GM18873 (cell line): Measurements from ENCODE around the gene EEFSEC.

Experiments used
- ATAC-seq: cut with Tn5 transposase; IDR thresholded peaks from one replicate; pipeline ENCODE4 v1.9.1; 2021; ENCODE audit warnings: mild to moderate bottlenecking, moderate library complexity, moderate number of reproducible peaks; ENCODE audit not compliant: unreplicated experiment, low FRiP score

The EEFSEC gene

GRCh38 chr3:128418900-128419299, 265.6 kb downstream of the EEFSEC start:
- no peak for ATAC-seq

GRCh38 chr3:128419311-128419710, 266.0 kb downstream of the EEFSEC start:
- ATAC-seq = no peak

- no peak for ATAC-seq
Observed at GRCh38 chr3:128420289-128420688, 267.0 kb downstream of the EEFSEC start.

GRCh38 chr3:128420720-128421438, 267.6 kb downstream of the EEFSEC start:
- ATAC-seq = no peak

GRCh38 chr3:128421439-128421836, 268.2 kb downstream of the EEFSEC start:
- ATAC-seq = no peak

- no peak for ATAC-seq
Observed at GRCh38 chr3:128421966-128422365, 268.7 kb downstream of the EEFSEC start.

GRCh38 chr3:128422762-128423524, 269.7 kb downstream of the EEFSEC start:
- no peak for ATAC-seq

- no peak for ATAC-seq
Observed at GRCh38 chr3:128423525-128424147, 270.4 kb downstream of the EEFSEC start.

GRCh38 chr3:128424508-128425069, 271.3 kb downstream of the EEFSEC start:
- no peak for ATAC-seq

- ATAC-seq = no peak
Observed at GRCh38 chr3:128425142-128425845, 272.0 kb downstream of the EEFSEC start.

GRCh38 chr3:128425846-128426127, 272.5 kb downstream of the EEFSEC start:
- ATAC-seq = no peak

- no peak for ATAC-seq
Observed at GRCh38 chr3:128426128-128426921, 273.0 kb downstream of the EEFSEC start.

- ATAC-seq = no peak
Observed at GRCh38 chr3:128427175-128427857, 274.0 kb downstream of the EEFSEC start.

GRCh38 chr3:128427872-128428822, 274.9 kb downstream of the EEFSEC start:
- no peak for ATAC-seq

GRCh38 chr3:128429275-128429674, 276.0 kb downstream of the EEFSEC start:
- no peak for ATAC-seq

- ATAC-seq = no peak
Observed at GRCh38 chr3:128429751-128430150, 276.5 kb downstream of the EEFSEC start.

- ATAC-seq = no peak
Observed at GRCh38 chr3:128430301-128430700, 277.0 kb downstream of the EEFSEC start.

- ATAC-seq = no peak
Observed at GRCh38 chr3:128430731-128431130, 277.4 kb downstream of the EEFSEC start.
